GM12874 (cell line): ENCODE results near the gene GNAI1.

ENCODE experiments used
- TF ChIP-seq, protein P1 (sequence below): IDR thresholded peaks from 2 replicates; pipeline ENCODE4 v1.5.1; 2011; ENCODE audit warnings: low read depth, mild to moderate bottlenecking, control low read depth, low read length, moderate library complexity; ENCODE audit not compliant: insufficient read depth

Gene GNAI1

DNA sequence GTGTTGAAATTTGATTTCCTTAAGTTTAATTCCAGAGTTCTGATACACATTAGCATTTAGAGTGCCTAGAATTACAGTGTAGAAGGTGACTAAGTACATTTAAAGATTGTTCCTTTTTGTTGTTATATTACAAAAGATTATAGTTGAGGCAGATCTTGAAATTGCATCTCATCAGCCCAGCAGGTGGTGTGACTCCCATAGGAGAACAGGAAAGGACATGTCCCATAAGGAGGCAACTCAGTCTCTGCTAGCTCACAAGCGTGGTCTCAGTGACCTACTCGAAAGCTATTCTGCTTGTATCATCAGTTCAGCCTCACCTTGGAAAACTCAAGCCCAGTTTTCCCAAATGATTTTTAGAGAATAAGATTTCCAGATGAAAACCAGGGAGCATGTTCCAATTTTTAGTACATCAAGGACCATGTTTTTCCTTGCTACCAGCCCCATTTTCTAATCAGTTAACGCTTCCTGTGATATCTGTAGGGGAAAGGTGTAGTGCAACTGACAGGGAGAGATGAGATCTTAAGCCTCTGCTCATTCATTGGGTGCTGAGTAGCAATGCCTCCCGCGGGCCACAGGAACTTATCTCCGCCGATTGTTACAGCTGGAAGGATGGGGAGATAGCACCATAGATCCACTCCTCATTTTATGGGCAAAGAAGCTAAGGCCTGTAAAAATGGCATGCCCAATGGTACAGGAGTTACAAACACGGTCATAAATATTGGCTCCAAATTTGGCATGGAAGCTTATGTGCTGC is 1.1 kb upstream of the GNAI1 start:
- TF ChIP-seq, protein P1, sequence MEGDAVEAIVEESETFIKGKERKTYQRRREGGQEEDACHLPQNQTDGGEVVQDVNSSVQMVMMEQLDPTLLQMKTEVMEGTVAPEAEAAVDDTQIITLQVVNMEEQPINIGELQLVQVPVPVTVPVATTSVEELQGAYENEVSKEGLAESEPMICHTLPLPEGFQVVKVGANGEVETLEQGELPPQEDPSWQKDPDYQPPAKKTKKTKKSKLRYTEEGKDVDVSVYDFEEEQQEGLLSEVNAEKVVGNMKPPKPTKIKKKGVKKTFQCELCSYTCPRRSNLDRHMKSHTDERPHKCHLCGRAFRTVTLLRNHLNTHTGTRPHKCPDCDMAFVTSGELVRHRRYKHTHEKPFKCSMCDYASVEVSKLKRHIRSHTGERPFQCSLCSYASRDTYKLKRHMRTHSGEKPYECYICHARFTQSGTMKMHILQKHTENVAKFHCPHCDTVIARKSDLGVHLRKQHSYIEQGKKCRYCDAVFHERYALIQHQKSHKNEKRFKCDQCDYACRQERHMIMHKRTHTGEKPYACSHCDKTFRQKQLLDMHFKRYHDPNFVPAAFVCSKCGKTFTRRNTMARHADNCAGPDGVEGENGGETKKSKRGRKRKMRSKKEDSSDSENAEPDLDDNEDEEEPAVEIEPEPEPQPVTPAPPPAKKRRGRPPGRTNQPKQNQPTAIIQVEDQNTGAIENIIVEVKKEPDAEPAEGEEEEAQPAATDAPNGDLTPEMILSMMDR, result no peak

DNA sequence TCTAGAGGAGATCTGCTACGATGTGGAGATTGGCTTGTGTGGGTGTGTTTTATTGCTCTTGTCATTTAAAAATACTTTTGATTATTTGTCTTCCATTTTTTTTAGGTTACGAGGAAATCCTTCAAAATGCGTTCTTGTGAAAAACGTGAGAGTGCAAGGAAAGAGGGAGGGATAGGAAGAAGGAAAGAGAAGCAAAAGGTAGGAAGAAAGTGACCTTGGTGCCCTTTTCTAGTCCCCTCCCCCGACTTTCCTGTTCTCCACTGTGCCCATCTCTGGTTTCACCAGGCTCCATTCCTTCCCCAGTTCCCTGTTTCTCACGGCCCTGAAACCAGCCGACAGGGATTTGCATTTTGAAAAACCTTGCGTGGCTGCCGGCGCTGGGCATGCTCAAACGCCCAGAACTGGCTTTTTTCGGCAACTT is 506 bp upstream of the GNAI1 start:
- TF ChIP-seq, protein P1, result no peak

DNA sequence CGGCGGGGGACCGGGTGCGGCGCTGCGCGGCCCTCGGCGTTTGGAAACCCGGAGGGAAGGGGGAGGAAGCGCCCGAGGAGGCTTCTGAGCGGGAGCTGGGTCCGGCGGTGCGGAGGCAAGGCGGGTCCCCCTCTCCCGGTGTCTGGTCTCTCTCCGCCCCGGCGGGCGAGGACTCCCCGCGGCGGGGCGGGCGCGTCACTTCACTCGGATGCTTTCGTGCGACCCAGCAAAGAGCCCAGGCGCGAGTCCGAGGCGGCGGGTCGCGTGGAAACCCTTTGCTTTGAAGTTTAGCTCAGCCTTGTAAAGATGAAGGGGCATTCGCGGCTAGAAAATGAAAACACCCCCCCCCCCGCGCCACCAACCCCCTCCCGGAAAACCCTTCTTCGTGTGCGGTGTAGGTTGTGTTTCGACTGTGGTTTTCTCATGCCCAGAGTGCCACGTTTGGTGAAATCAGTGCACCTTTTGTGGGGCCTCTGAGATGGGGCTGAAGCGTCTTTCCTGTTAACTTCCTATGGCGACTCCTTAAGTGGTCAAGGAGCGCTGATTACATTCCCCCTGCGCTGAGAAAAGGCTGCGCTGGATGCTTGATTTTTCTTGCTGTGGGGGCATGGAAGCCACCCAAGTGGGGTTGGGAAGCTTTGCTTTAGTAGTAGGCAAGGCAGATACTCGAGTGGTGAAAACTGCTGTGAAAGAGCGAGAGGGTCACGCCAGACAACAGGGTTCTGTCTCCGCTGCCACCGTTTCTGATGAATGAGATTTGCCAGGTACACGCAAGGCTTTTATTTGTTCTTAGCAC is 876 bp downstream of the GNAI1 start:
- TF ChIP-seq, protein P1, result no peak

DNA sequence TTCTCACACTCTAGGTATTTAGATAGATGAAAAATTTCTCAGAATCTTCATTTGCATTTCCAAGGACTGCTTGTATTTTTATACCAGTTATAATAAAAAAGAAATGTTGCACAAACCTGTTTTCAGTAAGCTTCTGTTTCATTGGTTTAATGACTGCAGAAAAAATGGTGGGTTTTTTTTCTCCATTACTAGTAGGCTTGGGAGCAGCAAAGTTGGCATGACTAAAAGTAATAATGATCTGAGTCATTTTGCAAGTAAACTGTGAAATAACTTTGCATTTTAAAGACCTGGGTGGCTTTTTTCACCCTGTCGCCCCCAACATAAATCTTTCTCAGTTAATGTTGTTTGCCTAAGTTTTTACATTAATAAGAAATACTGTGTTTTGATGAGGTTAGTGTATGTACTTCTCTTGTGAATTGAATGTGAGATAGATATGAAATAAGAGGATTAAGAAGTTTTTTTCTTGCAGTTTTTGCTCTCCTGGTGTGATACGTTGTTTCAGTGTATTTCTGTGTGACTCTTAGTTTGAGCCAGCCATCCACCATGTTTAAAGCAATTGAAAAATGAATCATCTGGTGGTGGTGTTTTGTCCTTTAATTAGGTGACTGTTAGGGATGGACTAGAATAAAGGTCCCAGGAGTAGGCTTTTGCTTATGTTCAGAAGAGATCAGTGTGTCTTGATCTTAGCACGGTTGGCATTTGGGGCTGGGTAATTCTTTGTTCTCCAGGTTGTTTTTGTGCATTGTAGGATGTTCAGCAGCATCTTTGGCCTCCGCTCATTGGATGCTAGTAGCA is 1.8 kb downstream of the GNAI1 start:
- TF ChIP-seq, protein P1, result no peak

DNA sequence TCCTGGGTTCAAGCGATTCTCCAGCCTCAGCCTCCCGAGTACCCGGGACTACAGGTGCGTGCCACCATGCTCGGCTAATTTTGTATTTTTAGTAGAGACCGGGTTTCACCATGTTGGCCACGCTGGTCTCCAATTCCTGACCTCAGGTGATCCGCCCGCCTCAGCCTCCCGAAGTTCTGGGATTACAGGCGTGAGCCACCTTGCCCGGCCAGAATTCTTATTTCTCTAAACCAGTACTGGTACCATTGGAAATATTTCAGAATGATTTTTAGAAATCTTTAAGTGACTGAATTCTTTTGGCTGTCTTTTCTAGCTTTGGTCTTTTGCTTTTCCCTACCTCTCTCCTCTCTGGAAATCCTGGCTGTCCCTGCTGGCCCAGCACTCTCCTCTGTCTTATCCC is 2.8 kb downstream of the GNAI1 start:
- TF ChIP-seq, protein P1, result no peak

DNA sequence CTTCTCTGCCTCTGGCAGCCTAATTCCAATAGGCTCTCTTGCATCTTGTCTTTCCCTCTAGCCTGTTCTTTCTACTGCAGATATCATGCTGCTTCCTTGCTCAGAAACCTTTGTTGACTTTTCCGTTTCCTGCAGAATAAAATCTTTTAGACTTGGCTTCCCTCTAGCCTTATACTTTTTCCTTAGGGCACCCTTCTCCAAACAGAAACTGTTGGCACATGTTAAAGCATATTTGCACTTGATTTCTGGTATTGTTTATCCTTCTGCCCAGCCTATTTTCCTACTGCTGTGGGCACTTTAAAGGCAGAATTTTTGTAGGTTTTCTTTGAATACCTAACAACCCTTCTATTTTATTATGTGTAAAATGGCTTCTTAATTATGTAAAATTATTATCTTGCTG is 4.6 kb downstream of the GNAI1 start:
- TF ChIP-seq, protein P1, result no peak

DNA sequence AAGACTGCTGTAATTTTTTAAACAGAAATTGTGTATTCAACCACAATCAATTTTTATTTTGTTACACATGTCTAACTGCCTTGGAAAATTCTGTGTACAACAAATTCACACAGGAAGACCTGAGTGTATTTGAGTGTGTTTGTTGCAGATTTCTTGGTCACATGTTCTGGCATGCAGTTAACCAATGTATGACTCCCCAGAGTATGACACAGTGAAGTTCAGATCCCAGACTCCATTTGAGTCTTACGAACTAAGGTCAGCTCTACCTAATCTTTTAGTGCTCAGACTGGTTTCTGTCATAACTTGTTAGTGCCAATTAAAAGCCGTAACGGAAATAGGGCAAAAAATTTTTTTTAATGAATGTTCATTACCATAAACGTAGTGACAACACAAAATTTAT is 5.8 kb downstream of the GNAI1 start:
- TF ChIP-seq, protein P1, result no peak
